HCT116 (cell line): ENCODE measurements around the gene PLA2R1. TPM values are rescaled to one million over a fixed set of nuclear protein-coding genes. Genes with fewer than 3 reads are reported as not detected.

Experiments
- ATAC-seq: fragments of 200-7000 bp; cut with Tn5 transposase; 2 replicates; pipeline ENCODE4 v1.9.1; 2020; ENCODE audit warnings: mild to moderate bottlenecking, moderate library complexity
- BruUV-seq: library from RNA; stranded (reverse); fragments of 400-500 nt; replicated peaks from 2 replicates; lab custom pipeline; 2021; lab: Mats Ljungman, UMichigan
- CTCF ChIA-PET: fragments of 300-600 bp; sonication (Branson Sonifier 250); formaldehyde crosslinking; loops from one replicate; lab custom pipeline; 2021; ENCODE audit warnings: antibody characterized with exemption; lab: Charles Lee
- POLR2A ChIA-PET: fragments of 300-600, 350-600 bp; sonication (Branson Sonifier 250); formaldehyde crosslinking; loops from one replicate; lab custom pipeline; 2021; ENCODE audit warnings: antibody characterized with exemption; lab: Charles Lee
- RAD21 ChIA-PET, 2 experiments: fragments of 300-600 bp; sonication (Branson Sonifier 250); formaldehyde crosslinking; loops; one replicate each; lab custom pipeline; 2023; ENCODE audit warnings: low total read pairs in 2 of 2; ENCODE audit not compliant: uncharacterized antibody in 2 of 2, unreplicated experiment in 2 of 2, low non-redundant PET in 1 of 2; lab: Charles Lee
- DNase-seq: peaks from one replicate; pipeline ENCODE4 v3.0.0-alpha.2; 2010; ENCODE audit warnings: low read depth, low spot score
- H2AFZ ChIP-seq: fragments of 200-600 bp; shearing (Covaris generic), sonication (generic); 2 replicates; pipeline ENCODE4 v1.6.1; 2017; ENCODE audit warnings: low read depth, mixed run types, mixed read lengths, antibody characterized with exemption, low read length; ENCODE audit not compliant: poor library complexity, severe bottlenecking
- H3K27ac ChIP-seq: 2 replicates; pipeline ENCODE4 v1.5.1; 2012; ENCODE audit warnings: low read depth, low read length
- H3K27me3 ChIP-seq: fragments of 200-600 bp; sonication (generic); 2 replicates; pipeline ENCODE4 v1.6.1; 2016; ENCODE audit warnings: mixed run types, low read length, mixed read lengths; ENCODE audit not compliant: insufficient read depth
- H3K36me3 ChIP-seq, 2 experiments: fragments of 200-500 bp in 1 of 2; fragments of 200-600 bp in 1 of 2; sonication (Bioruptor generic) in 1 of 2; sonication (generic) in 1 of 2; 2 replicates each; pipeline versions ENCODE4 v1.5.1 to v1.6.1; 2014 to 2016; ENCODE audit warnings: low read length in 2 of 2, inconsistent platforms in 1 of 2, mixed read lengths in 1 of 2, mixed run types in 1 of 2; ENCODE audit not compliant: insufficient read depth in 2 of 2, control insufficient read depth in 1 of 2
- H3K4me1 ChIP-seq, 2 experiments: fragments of 200-600 bp in 1 of 2; sonication (generic) in 1 of 2; 2 replicates each; pipeline versions ENCODE4 v1.5.1 to v1.6.1; 2012 to 2017; ENCODE audit warnings: low read length in 2 of 2, inconsistent platforms in 1 of 2, mild to moderate bottlenecking in 1 of 2, mixed read lengths in 1 of 2, mixed run types in 1 of 2, moderate library complexity in 1 of 2; ENCODE audit not compliant: insufficient read depth in 2 of 2, control insufficient read depth in 1 of 2
- H3K4me2 ChIP-seq: fragments of 200-600 bp; sonication (generic); 2 replicates; pipeline ENCODE4 v1.6.1; 2017; ENCODE audit warnings: mixed run types, low read length, mixed read lengths
- H3K4me3 ChIP-seq, 2 experiments: fragments of 200-600 bp in 1 of 2; sonication (generic) in 1 of 2; replicated peaks in 1 of 2; 2 replicates each; pipeline ENCODE4 v1.5.1; 2011 to 2016; ENCODE audit warnings: low read length in 2 of 2, control low read depth in 1 of 2, low read depth in 1 of 2, mild to moderate bottlenecking in 1 of 2, mixed read lengths in 1 of 2, mixed run types in 1 of 2
- H3K79me2 ChIP-seq: fragments of 200-600 bp; sonication (generic); 2 replicates; pipeline ENCODE4 v1.6.1; 2017; ENCODE audit warnings: mild to moderate bottlenecking, mixed run types, low read length, moderate library complexity, mixed read lengths; ENCODE audit not compliant: insufficient read depth
- H3K9ac ChIP-seq: fragments of 200-600 bp; sonication (generic); 2 replicates; pipeline ENCODE4 v1.6.1; 2016; ENCODE audit warnings: low read length, mixed read lengths
- H3K9me2 ChIP-seq: fragments of 200-600 bp; sonication (generic), shearing (Covaris generic); 2 replicates; pipeline ENCODE4 v1.6.1; 2017; ENCODE audit warnings: mixed run types, mild to moderate bottlenecking, moderate library complexity; ENCODE audit not compliant: insufficient read depth
- H3K9me3 ChIP-seq, 2 experiments: fragments of 200-500 bp in 1 of 2; fragments of 200-600 bp in 1 of 2; sonication (Bioruptor generic) in 1 of 2; sonication (generic) in 1 of 2; 2 replicates each; pipeline ENCODE4 v1.6.1; 2014 to 2017; ENCODE audit warnings: low read length in 2 of 2, mixed read lengths in 2 of 2, inconsistent platforms in 1 of 2, low read depth in 1 of 2, mild to moderate bottlenecking in 1 of 2, mixed run types in 1 of 2, moderate library complexity in 1 of 2; ENCODE audit not compliant: control insufficient read depth in 1 of 2, insufficient read depth in 1 of 2
- H4K20me1 ChIP-seq: fragments of 200-600 bp; sonication (generic), shearing (Covaris generic); 2 replicates; pipeline ENCODE4 v1.6.1; 2017; ENCODE audit warnings: mixed run types, mild to moderate bottlenecking, moderate library complexity; ENCODE audit not compliant: insufficient read depth
- CBX3 ChIP-seq: IDR thresholded peaks from 2 replicates; pipeline ENCODE4 v1.6.1; 2012; ENCODE audit warnings: low read depth
- CEBPB ChIP-seq: IDR thresholded peaks from 2 replicates; pipeline ENCODE4 v1.6.1; 2012; ENCODE audit warnings: low read depth
- EZH2phosphoT487 ChIP-seq: fragments of 200-600 bp; IDR thresholded peaks from 2 replicates; pipeline ENCODE4 v1.6.1; 2018; ENCODE audit warnings: antibody characterized with exemption, borderline replicate concordance
- FOSL1 ChIP-seq: IDR thresholded peaks from 2 replicates; pipeline ENCODE4 v1.6.1; 2012; ENCODE audit warnings: low read depth
- MAX ChIP-seq: IDR thresholded peaks from 2 replicates; pipeline ENCODE4 v1.6.1; 2012
- POLR2AphosphoS5 ChIP-seq: IDR thresholded peaks from 2 replicates; pipeline ENCODE4 v1.6.1; 2011; ENCODE audit warnings: mild to moderate bottlenecking, low read depth, low read length, moderate library complexity
- RAD21 ChIP-seq: IDR thresholded peaks from 2 replicates; pipeline ENCODE4 v1.6.1; 2012; ENCODE audit warnings: low read depth, mild to moderate bottlenecking
- TCF7L2 ChIP-seq: IDR thresholded peaks from 2 replicates; pipeline ENCODE4 v1.7.0; 2011; ENCODE audit warnings: borderline replicate concordance, inconsistent platforms; ENCODE audit not compliant: insufficient read depth, insufficient read length; ENCODE audit errors: extremely low read depth
- ZBTB33 ChIP-seq: IDR thresholded peaks from 2 replicates; pipeline ENCODE4 v1.6.1; 2011; ENCODE audit warnings: mild to moderate bottlenecking, low read length, moderate library complexity; ENCODE audit not compliant: insufficient replicate concordance; ENCODE audit errors: extremely low read depth
- ZFX ChIP-seq: fragments of 450-650 bp; IDR thresholded peaks from 2 replicates; pipeline ENCODE4 v1.6.1; 2017
- intact Hi-C: fragments of 100-400 bp; cut with micrococcal nuclease; formaldehyde crosslinking; loops from 2 replicates; pipeline ENCODE4 v1.10.0; 2022
- total RNA-seq: library from RNA; stranded (reverse); gene quantifications from one replicate; pipeline ENCODE4 v1.2.1, GENCODE V29; 2021; ENCODE audit not compliant: unreplicated experiment

PLA2R1 gene
- total RNA-seq, 1 experiment from 2014 or later: 0.34 TPM

GRCh38 chr2:160061944-160062291, 497 bp downstream of the PLA2R1 start:
- Histone ChIP-seq H3K4me3 (peak overlapping the region; percentile 40 to 55), H3K79me2 (no peaks in the 10 kb centered on the region), H3K4me2 (peak overlapping the region; percentile 74), H3K27me3 (no peaks in the 10 kb centered on the region), H3K9me2 (no peaks in the 10 kb centered on the region), H2AFZ (no peak overlapping the region), H3K9me3 (no peaks in the 10 kb centered on the region), H4K20me1 (no peaks in the 10 kb centered on the region), H3K9ac (peak overlapping the region; percentile 33; the same call in 1 of the 2 replicates), H3K4me1 (peaks cover 0 to 5% of the 10 kb centered on the region in 2 experiments; a peak in 2 of 4 replicates), H3K27ac (no peak overlapping the region), H3K36me3 (no peaks in the 10 kb centered on the region)
- ChIA-PET POLR2A (no interaction called here), RAD21 (no interaction called here), CTCF (no interaction called here)
- TF ChIP-seq CBX3: no peak
- no peak for TF ChIP-seq RAD21
- no peak for TF ChIP-seq FOSL1
- TF ChIP-seq CEBPB: no peak
- TF ChIP-seq TCF7L2: no peak
- TF ChIP-seq ZFX: no peak
- TF ChIP-seq POLR2AphosphoS5: no peak
- no peak for TF ChIP-seq MAX
- TF ChIP-seq ZBTB33: no peak
- TF ChIP-seq EZH2phosphoT487: no peak
- ATAC-seq (no peak), DNase-seq (no peak)
- no TSS peak for BruUV-seq
- intact Hi-C loops: no loop called here
